Loucy (cell line): ENCODE measurements around the gene FRMD1.

Experiments used
- H2AFZ ChIP-seq: fragments of 200-600 bp; sonication (generic); 2 replicates; pipeline ENCODE4 v1.6.0; 2016; ENCODE audit warnings: antibody characterized with exemption, mild to moderate bottlenecking, low read length, moderate library complexity
- H3F3A ChIP-seq: fragments of 200-600 bp; 2 replicates; pipeline ENCODE4 v1.6.0; 2016; ENCODE audit warnings: antibody characterized with exemption, low read depth, mild to moderate bottlenecking
- H3K27me3 ChIP-seq: fragments of 200-600 bp; sonication (generic); 2 replicates; pipeline ENCODE4 v1.6.1; 2014; ENCODE audit warnings: low read length, mild to moderate bottlenecking; ENCODE audit not compliant: insufficient read depth, poor library complexity, severe bottlenecking
- H3K36me3 ChIP-seq: fragments of 200-600 bp; sonication (generic); 2 replicates; pipeline ENCODE4 v1.6.1; 2016; ENCODE audit warnings: low read length; ENCODE audit not compliant: insufficient read depth
- H3K4me1 ChIP-seq: fragments of 200-600 bp; sonication (generic); 2 replicates; pipeline ENCODE4 v1.5.1; 2014; ENCODE audit warnings: low read length, mild to moderate bottlenecking; ENCODE audit not compliant: insufficient read depth, poor library complexity, severe bottlenecking
- H3K4me2 ChIP-seq: fragments of 200-600 bp; sonication (generic); 2 replicates; pipeline ENCODE4 v1.6.0; 2014; ENCODE audit warnings: antibody characterized with exemption, low read length, low read depth, mild to moderate bottlenecking; ENCODE audit not compliant: poor library complexity, severe bottlenecking
- H3K4me3 ChIP-seq: fragments of 200-600 bp; sonication (generic); 2 replicates; pipeline ENCODE4 v1.5.1; 2014; ENCODE audit warnings: low read length, mild to moderate bottlenecking, mixed read lengths; ENCODE audit not compliant: poor library complexity, severe bottlenecking
- H3K79me2 ChIP-seq: fragments of 200-600 bp; sonication (generic); 2 replicates; pipeline ENCODE4 v1.6.1; 2014; ENCODE audit warnings: low read length; ENCODE audit not compliant: insufficient read depth
- H3K9ac ChIP-seq: fragments of 200-600 bp; sonication (generic); 2 replicates; pipeline ENCODE4 v1.6.0; 2014; ENCODE audit warnings: mild to moderate bottlenecking, low read depth, low read length, moderate library complexity; ENCODE audit not compliant: poor library complexity, severe bottlenecking
- H3K9me2 ChIP-seq: fragments of 200-600 bp; sonication (generic); replicated peaks from 2 replicates; pipeline ENCODE4 v1.6.1; 2016; ENCODE audit warnings: low read depth, low read length, mixed read lengths
- H3K9me3 ChIP-seq: fragments of 200-600 bp; sonication (generic); 2 replicates; pipeline ENCODE4 v1.6.1; 2014; ENCODE audit warnings: mild to moderate bottlenecking, antibody characterized with exemption, low read length, low read depth; ENCODE audit not compliant: insufficient read depth
- H4K20me1 ChIP-seq: fragments of 200-600 bp; sonication (generic); 2 replicates; pipeline ENCODE4 v1.6.0; 2014; ENCODE audit warnings: antibody characterized with exemption, low read length, mild to moderate bottlenecking; ENCODE audit not compliant: insufficient read depth, poor library complexity, severe bottlenecking
- EZH2phosphoT487 ChIP-seq: fragments of 200-600 bp; IDR thresholded peaks from 2 replicates; pipeline ENCODE4 v1.6.1; 2018; ENCODE audit warnings: antibody characterized with exemption, mild to moderate bottlenecking, moderate library complexity, borderline replicate concordance
- TF ChIP-seq, protein P1 (sequence below): fragments of 200-600 bp; sonication (generic); conservative IDR thresholded peaks from 2 replicates; pipeline ENCODE4 v1.5.1; 2014; ENCODE audit warnings: mild to moderate bottlenecking, antibody characterized with exemption, low read length

The FRMD1 gene

DNA sequence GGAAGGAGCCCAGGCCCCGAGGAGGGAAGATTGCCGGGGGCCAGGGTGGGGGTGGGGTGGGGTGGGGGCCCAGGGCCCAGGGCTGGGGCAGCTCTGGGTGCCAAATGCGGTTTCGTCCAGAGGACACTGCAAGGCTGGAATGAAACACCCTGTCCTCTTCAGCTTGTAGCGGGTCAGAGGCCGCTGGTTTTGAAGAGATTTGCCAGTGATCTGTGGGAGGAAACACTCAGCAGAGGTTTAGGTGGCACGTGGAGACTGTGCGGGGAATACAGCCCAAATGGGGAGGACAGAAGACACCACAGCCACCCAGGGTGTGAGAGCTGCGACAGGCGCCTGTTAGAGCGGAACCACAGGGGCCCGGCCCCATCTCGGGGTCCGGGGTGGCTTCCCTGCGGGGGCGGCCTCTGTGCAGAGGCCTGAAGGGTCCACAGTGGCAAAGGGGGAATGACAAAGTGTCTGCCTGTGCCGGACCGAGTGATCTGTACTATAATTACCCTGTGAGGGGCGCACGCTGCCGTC, 29.2 kb downstream of the FRMD1 start:
- Histone ChIP-seq H3K4me2 (no peak overlapping the region), H2AFZ (no peak overlapping the region), H3K27me3 (no peaks in the 10 kb centered on the region), H3K9me3 (peaks cover 6% of the 10 kb centered on the region; the same call in 1 of the 2 replicates), H3K79me2 (no peaks in the 10 kb centered on the region), H3K9ac (no peak overlapping the region), H3K36me3 (no peaks in the 10 kb centered on the region), H3K4me1 (no peaks in the 10 kb centered on the region), H3K4me3 (no peak overlapping the region), H3F3A (no peaks in the 10 kb centered on the region), H3K9me2 (no peaks in the 10 kb centered on the region), H4K20me1 (no peaks in the 10 kb centered on the region)
- no peak for TF ChIP-seq EZH2phosphoT487
- TF ChIP-seq, protein P1, sequence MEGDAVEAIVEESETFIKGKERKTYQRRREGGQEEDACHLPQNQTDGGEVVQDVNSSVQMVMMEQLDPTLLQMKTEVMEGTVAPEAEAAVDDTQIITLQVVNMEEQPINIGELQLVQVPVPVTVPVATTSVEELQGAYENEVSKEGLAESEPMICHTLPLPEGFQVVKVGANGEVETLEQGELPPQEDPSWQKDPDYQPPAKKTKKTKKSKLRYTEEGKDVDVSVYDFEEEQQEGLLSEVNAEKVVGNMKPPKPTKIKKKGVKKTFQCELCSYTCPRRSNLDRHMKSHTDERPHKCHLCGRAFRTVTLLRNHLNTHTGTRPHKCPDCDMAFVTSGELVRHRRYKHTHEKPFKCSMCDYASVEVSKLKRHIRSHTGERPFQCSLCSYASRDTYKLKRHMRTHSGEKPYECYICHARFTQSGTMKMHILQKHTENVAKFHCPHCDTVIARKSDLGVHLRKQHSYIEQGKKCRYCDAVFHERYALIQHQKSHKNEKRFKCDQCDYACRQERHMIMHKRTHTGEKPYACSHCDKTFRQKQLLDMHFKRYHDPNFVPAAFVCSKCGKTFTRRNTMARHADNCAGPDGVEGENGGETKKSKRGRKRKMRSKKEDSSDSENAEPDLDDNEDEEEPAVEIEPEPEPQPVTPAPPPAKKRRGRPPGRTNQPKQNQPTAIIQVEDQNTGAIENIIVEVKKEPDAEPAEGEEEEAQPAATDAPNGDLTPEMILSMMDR = no peak

DNA sequence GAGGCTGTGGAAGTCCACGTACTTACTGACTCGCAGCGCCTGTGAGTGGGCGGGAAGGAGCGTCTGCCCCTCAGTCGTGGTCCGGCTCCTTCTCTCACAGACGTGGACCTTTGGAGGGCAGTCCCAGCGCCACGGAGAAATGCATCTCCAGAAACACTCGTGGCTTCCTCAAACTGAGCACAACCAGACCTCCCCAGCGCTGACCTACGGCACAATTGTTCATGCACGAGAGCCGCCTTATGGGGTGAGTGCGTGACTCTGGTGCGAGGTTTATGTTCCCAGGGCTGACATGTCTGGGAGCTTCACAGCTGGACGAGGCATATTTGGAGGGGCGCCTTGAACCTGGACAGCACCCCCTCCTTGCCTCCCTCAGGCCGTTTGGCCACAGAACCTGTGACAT, 29.7 kb downstream of the FRMD1 start:
- H3K4me2 ChIP-seq = no peak overlapping the region
- H3K4me3 ChIP-seq = no peak overlapping the region
- no peaks in the 10 kb centered on the region for H3F3A ChIP-seq
- H3K79me2 ChIP-seq = no peaks in the 10 kb centered on the region
- no peak overlapping the region for H2AFZ ChIP-seq
- TF ChIP-seq, protein P1 = no peak
- TF ChIP-seq EZH2phosphoT487 = no peak
- no peaks in the 10 kb centered on the region for H3K4me1 ChIP-seq
- peaks cover 6% of the 10 kb centered on the region; the same call in 1 of the 2 replicates for H3K9me3 ChIP-seq
- no peaks in the 10 kb centered on the region for H3K9me2 ChIP-seq
- H3K9ac ChIP-seq = no peak overlapping the region
- H4K20me1 ChIP-seq = no peaks in the 10 kb centered on the region
- H3K36me3 ChIP-seq = no peaks in the 10 kb centered on the region
- H3K27me3 ChIP-seq = no peaks in the 10 kb centered on the region

DNA sequence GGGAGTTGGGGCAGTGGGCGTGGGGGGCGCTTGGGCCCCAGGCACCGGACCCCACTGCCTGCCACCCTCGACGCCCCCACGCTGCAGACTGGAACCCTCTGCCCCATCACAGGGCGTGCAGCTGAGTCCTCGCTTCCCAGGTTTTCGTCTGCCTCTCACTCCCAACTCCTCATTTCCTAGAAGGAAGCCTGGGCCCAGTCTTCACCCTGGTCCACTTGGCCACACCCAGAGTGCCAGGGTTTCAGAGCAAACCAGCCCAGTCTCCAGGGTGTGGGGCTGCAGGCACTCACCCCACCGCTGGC, 30.3 kb downstream of the FRMD1 start:
- H3F3A ChIP-seq = no peaks in the 10 kb centered on the region
- TF ChIP-seq, protein P1 = no peak
- TF ChIP-seq EZH2phosphoT487 = no peak
- no peak overlapping the region for H3K4me3 ChIP-seq
- H3K4me2 ChIP-seq = no peak overlapping the region
- H3K36me3 ChIP-seq = no peaks in the 10 kb centered on the region
- no peaks in the 10 kb centered on the region for H3K4me1 ChIP-seq
- no peaks in the 10 kb centered on the region for H3K79me2 ChIP-seq
- H2AFZ ChIP-seq = no peak overlapping the region
- no peaks in the 10 kb centered on the region for H4K20me1 ChIP-seq
- H3K9ac ChIP-seq = no peak overlapping the region
- peaks cover 6% of the 10 kb centered on the region; the same call in 1 of the 2 replicates for H3K9me3 ChIP-seq
- H3K9me2 ChIP-seq = no peaks in the 10 kb centered on the region
- H3K27me3 ChIP-seq = no peaks in the 10 kb centered on the region
